Measurements from ENCODE around the gene CUL2. TPM values are rescaled to one million over a fixed set of nuclear protein-coding genes. Genes with fewer than 3 reads are reported as not detected.

CUL2 gene
- total and polyA plus RNA-seq, 10 of the 15 experiments (the other 5 are each of a cell fraction or from before 2014, with no cell fraction given): 11.9 to 56.5 (median 33.2) TPM

DNA sequence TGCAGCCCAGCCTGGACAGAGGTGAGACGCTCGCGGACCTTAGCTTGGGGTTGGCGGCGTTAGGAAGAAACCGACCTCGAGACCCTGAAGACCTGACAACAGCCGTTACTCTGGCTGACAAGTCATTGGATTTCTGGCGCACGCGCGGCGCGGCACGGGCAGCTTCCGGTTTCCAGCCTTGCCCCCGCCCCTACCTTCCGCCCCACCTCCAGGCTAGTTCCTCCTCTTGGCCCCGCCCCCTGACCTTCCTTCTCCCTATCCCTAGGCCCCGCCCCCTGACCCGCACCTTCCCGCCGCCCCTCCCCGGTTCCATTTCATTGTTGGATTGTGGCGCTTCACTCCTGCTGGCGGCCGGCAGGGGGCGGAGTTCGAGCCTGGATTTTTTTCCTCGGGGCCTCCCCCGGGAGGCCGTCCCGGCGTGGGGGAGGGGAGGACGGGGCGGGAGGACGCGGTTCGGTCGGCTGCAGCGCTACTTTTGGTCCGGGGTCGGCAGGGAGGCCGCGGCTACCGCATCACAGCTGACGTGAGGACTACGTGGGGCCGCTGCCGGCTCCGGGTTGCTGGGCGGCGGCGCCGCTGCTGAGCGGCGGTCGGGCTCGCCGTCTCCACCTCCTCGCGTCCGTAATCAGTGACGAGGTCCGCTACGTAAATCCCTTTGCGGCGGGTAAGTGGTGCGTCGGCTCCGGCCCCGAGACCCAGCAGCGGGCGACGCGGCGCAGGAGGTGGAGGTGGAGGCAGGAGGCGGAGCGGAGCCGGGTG is 36.6 kb upstream of the CUL2 start, which contains the start of gene CREM:
Gene CREM (plus strand): TSS at position 317 of the 759 bp plus-strand sequence. CDS start 10,990 bp downstream, outside the sequence.
- 2% methylated on average over 43 of the region's 80 CpGs for WGBS (ENCODE audit: insufficient coverage, insufficient replicate concordance, low lambda C conversion rate, missing lambda C conversion rate)
- POLR2A ChIA-PET: interaction anchor here (0.9 to 5.7 kb wide), 10 partner anchors 21 to 214 kb away, joined by 3 to 84 read pairs (median 4); no protein-coding TSS in a partner anchor
- RAD21 ChIA-PET (ENCODE audit: unreplicated experiment): interaction anchor here (0.5 to 12.2 kb wide), 19 partner anchors 9 to 225 kb away, joined by 3 to 201 read pairs (median 6); no protein-coding TSS in a partner anchor
- H3K27me3 ChIP-seq (replicated peaks in 1 of 2; ENCODE audit: control insufficient read depth in 2 of 2, insufficient read depth in 2 of 2, low read length in 1 of 2): no peaks in the 10 kb centered on the region
- H3K36me3 ChIP-seq (ENCODE audit: control insufficient read depth in 2 of 2, insufficient read depth in 2 of 2, low read length in 1 of 2): no peaks in the 10 kb centered on the region
- SMC1A ChIA-PET (ENCODE audit: uncharacterized antibody, unreplicated experiment): interaction anchor here (0.8 to 15.6 kb wide), 14 partner anchors 8 to 132 kb away, joined by 3 to 281 read pairs (median 5); no protein-coding TSS in a partner anchor
- intact Hi-C loops (cut with micrococcal nuclease; ENCODE audit: unreplicated experiment): loop anchor here (1.0 to 10.0 kb wide), 7 partner anchors 23 to 438 kb away; no protein-coding TSS in a partner anchor
- H4K20me1 ChIP-seq (ENCODE audit: control insufficient read depth, insufficient read depth): no peaks in the 10 kb centered on the region
- H3K9ac ChIP-seq (ENCODE audit: control insufficient read depth, insufficient read depth, low read length): peak within 1 kb of the TSS; percentile 100
- no peaks in the 10 kb centered on the region for H3K9me3 ChIP-seq (replicated peaks; ENCODE audit: control insufficient read depth, insufficient read depth, low read length)
- no TSS peak for BruUV-seq (replicated peaks)
- DNase-seq (ENCODE audit: low read depth, low spot score) (peak; percentile 79), ATAC-seq (peak; percentile 78), FAIRE-seq (peak; percentile 27)
- peak within 1 kb of the TSS; percentile 99 for H3K27ac ChIP-seq (ENCODE audit: control insufficient read depth, insufficient read depth)
- peak within 1 kb of the TSS; percentile 81 for H3K4me3 ChIP-seq
- in situ Hi-C loops (cut with MboI): loop anchor here (10.0 kb wide), 3 partner anchors 208 to 1758 kb away; partner anchors contain the start of gene CCNY
- peak within 1 kb of the TSS; percentile 38 for H2AFZ ChIP-seq (ENCODE audit: control insufficient read depth, low read depth, low read length)
- peak within 1 kb of the TSS; percentile 89 for H3K4me2 ChIP-seq (ENCODE audit: control insufficient read depth, insufficient read depth)
- H3K4me1 ChIP-seq (ENCODE audit: control insufficient read depth, insufficient read depth, low read length): peaks cover 3% of the 10 kb centered on the region; the same call in 1 of the 2 replicates
- peaks cover 46% of the 10 kb centered on the region for H3K79me2 ChIP-seq (ENCODE audit: control insufficient read depth, insufficient read depth, low read length)
- CTCF ChIA-PET: interaction anchor here (0.7 to 14.7 kb wide), 15 partner anchors 8 to 436 kb away, joined by 3 to 378 read pairs (median 4); no protein-coding TSS in a partner anchor
- TF ChIP-seq FOS (IDR thresholded peaks at IDR 0.05; ENCODE audit: borderline replicate concordance, extremely low read depth, insufficient read length) (no peak), SMC3 (IDR thresholded peaks at IDR 0.05; ENCODE audit: borderline replicate concordance, low read length) (peak; percentile 67; the same call in 1 of the 2 replicates), CBFB (IDR thresholded peaks at IDR 0.05; ENCODE audit: low read depth) (peak; percentile 49), SMARCA5 (IDR thresholded peaks at IDR 0.05) (no peak; the same call in 1 of the 2 replicates), NBN (IDR thresholded peaks at IDR 0.05) (peak; percentile 88), TCF7 (IDR thresholded peaks at IDR 0.05; ENCODE audit: borderline replicate concordance) (no peak), ESRRA (IDR thresholded peaks at IDR 0.05; ENCODE audit: low read length) (no peak), LARP7 (IDR thresholded peaks at IDR 0.05) (no peak), PML (IDR thresholded peaks at IDR 0.05; ENCODE audit: low read length) (no peak; the same call in 1 of the 2 replicates), SMAD1 (IDR thresholded peaks at IDR 0.05; ENCODE audit: low read depth, partially characterized antibody) (no peak)
- TF ChIP-seq, protein P1, sequence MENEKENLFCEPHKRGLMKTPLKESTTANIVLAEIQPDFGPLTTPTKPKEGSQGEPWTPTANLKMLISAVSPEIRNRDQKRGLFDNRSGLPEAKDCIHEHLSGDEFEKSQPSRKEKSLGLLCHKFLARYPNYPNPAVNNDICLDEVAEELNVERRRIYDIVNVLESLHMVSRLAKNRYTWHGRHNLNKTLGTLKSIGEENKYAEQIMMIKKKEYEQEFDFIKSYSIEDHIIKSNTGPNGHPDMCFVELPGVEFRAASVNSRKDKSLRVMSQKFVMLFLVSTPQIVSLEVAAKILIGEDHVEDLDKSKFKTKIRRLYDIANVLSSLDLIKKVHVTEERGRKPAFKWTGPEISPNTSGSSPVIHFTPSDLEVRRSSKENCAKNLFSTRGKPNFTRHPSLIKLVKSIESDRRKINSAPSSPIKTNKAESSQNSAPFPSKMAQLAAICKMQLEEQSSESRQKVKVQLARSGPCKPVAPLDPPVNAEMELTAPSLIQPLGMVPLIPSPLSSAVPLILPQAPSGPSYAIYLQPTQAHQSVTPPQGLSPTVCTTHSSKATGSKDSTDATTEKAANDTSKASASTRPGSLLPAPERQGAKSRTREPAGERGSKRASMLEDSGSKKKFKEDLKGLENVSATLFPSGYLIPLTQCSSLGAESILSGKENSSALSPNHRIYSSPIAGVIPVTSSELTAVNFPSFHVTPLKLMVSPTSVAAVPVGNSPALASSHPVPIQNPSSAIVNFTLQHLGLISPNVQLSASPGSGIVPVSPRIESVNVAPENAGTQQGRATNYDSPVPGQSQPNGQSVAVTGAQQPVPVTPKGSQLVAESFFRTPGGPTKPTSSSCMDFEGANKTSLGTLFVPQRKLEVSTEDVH (IDR thresholded peaks at IDR 0.05; ENCODE audit: low read depth, partially characterized antibody): no peak
- TF ChIP-seq, protein P2, sequence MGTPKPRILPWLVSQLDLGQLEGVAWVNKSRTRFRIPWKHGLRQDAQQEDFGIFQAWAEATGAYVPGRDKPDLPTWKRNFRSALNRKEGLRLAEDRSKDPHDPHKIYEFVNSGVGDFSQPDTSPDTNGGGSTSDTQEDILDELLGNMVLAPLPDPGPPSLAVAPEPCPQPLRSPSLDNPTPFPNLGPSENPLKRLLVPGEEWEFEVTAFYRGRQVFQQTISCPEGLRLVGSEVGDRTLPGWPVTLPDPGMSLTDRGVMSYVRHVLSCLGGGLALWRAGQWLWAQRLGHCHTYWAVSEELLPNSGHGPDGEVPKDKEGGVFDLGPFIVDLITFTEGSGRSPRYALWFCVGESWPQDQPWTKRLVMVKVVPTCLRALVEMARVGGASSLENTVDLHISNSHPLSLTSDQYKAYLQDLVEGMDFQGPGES (IDR thresholded peaks at IDR 0.05): no peak
- TF ChIP-seq, protein P3, sequence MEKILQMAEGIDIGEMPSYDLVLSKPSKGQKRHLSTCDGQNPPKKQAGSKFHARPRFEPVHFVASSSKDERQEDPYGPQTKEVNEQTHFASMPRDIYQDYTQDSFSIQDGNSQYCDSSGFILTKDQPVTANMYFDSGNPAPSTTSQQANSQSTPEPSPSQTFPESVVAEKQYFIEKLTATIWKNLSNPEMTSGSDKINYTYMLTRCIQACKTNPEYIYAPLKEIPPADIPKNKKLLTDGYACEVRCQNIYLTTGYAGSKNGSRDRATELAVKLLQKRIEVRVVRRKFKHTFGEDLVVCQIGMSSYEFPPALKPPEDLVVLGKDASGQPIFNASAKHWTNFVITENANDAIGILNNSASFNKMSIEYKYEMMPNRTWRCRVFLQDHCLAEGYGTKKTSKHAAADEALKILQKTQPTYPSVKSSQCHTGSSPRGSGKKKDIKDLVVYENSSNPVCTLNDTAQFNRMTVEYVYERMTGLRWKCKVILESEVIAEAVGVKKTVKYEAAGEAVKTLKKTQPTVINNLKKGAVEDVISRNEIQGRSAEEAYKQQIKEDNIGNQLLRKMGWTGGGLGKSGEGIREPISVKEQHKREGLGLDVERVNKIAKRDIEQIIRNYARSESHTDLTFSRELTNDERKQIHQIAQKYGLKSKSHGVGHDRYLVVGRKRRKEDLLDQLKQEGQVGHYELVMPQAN (conservative IDR thresholded peaks at IDR 0.05): no peak
- TF ChIP-seq, protein P4, sequence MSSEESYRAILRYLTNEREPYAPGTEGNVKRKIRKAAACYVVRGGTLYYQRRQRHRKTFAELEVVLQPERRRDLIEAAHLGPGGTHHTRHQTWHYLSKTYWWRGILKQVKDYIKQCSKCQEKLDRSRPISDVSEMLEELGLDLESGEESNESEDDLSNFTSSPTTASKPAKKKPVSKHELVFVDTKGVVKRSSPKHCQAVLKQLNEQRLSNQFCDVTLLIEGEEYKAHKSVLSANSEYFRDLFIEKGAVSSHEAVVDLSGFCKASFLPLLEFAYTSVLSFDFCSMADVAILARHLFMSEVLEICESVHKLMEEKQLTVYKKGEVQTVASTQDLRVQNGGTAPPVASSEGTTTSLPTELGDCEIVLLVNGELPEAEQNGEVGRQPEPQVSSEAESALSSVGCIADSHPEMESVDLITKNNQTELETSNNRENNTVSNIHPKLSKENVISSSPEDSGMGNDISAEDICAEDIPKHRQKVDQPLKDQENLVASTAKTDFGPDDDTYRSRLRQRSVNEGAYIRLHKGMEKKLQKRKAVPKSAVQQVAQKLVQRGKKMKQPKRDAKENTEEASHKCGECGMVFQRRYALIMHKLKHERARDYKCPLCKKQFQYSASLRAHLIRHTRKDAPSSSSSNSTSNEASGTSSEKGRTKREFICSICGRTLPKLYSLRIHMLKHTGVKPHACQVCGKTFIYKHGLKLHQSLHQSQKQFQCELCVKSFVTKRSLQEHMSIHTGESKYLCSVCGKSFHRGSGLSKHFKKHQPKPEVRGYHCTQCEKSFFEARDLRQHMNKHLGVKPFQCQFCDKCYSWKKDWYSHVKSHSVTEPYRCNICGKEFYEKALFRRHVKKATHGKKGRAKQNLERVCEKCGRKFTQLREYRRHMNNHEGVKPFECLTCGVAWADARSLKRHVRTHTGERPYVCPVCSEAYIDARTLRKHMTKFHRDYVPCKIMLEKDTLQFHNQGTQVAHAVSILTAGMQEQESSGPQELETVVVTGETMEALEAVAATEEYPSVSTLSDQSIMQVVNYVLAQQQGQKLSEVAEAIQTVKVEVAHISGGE (CRISPR knock-in tag; IDR thresholded peaks at IDR 0.05): no peak

All from GM12878 (cell line).